Nephron (organoid): ENCODE measurements around the gene TMEM129.

ENCODE experiments used
- H3K27ac Mint-ChIP-seq, 3 experiments: 2 replicates each; pipeline ENCODE4 v1.8.0; 2020; ENCODE audit warnings: mixed read lengths in 3 of 3, mild to moderate bottlenecking in 2 of 3, moderate library complexity in 1 of 3
- H3K27me3 Mint-ChIP-seq: 2 replicates; pipeline ENCODE4 v1.8.0; 2021; ENCODE audit warnings: low read depth, mild to moderate bottlenecking, moderate library complexity, mixed read lengths
- H3K36me3 Mint-ChIP-seq: 2 replicates; pipeline ENCODE4 v1.8.0; 2020; ENCODE audit warnings: low read depth, mixed read lengths
- H3K4me1 Mint-ChIP-seq: 2 replicates; pipeline ENCODE4 v1.8.0; 2020; ENCODE audit warnings: mixed read lengths
- H3K4me3 Mint-ChIP-seq, 3 experiments: 2 replicates each; pipeline ENCODE4 v1.8.0; 2020; ENCODE audit warnings: mild to moderate bottlenecking in 3 of 3, mixed read lengths in 3 of 3, moderate library complexity in 2 of 3
- H3K9me3 Mint-ChIP-seq: 2 replicates; pipeline ENCODE4 v1.8.0; 2020; ENCODE audit warnings: mixed read lengths
- TF ChIP-seq, protein P1 (sequence below), 3 experiments: fragments of 200-600 bp; sonication (generic); IDR thresholded peaks; one replicate each; pipeline ENCODE4 v1.5.0; 2021; ENCODE audit warnings: antibody characterized with exemption in 3 of 3; ENCODE audit not compliant: unreplicated experiment in 3 of 3

The TMEM129 gene

GRCh38 chr4:1759818-1760223 lies 38.7 kb upstream of the TMEM129 start:
- Mint-ChIP-seq H3K27me3 (peaks cover 10% of the 10 kb centered on the region), H3K36me3 (no peaks in the 10 kb centered on the region), H3K27ac (peak overlapping the region in 1 of 3 experiments; percentile 50), H3K4me1 (no peaks in the 10 kb centered on the region), H3K9me3 (no peaks in the 10 kb centered on the region), H3K4me3 (no peak overlapping the region)
- TF ChIP-seq, protein P1, sequence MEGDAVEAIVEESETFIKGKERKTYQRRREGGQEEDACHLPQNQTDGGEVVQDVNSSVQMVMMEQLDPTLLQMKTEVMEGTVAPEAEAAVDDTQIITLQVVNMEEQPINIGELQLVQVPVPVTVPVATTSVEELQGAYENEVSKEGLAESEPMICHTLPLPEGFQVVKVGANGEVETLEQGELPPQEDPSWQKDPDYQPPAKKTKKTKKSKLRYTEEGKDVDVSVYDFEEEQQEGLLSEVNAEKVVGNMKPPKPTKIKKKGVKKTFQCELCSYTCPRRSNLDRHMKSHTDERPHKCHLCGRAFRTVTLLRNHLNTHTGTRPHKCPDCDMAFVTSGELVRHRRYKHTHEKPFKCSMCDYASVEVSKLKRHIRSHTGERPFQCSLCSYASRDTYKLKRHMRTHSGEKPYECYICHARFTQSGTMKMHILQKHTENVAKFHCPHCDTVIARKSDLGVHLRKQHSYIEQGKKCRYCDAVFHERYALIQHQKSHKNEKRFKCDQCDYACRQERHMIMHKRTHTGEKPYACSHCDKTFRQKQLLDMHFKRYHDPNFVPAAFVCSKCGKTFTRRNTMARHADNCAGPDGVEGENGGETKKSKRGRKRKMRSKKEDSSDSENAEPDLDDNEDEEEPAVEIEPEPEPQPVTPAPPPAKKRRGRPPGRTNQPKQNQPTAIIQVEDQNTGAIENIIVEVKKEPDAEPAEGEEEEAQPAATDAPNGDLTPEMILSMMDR (IDR thresholded peaks at IDR 0.05; ENCODE audit: unreplicated experiment in 3 of 3): no peak

- Mint-ChIP-seq H3K9me3 (no peaks in the 10 kb centered on the region), H3K36me3 (no peaks in the 10 kb centered on the region), H3K27me3 (peaks cover 8% of the 10 kb centered on the region), H3K4me1 (no peaks in the 10 kb centered on the region), H3K27ac (no peak overlapping the region), H3K4me3 (no peak overlapping the region)
- TF ChIP-seq, protein P1 (IDR thresholded peaks at IDR 0.05; ENCODE audit: unreplicated experiment in 3 of 3): no peak
These were observed 38.2 kb upstream of the TMEM129 start for GRCh38 chr4:1759170-1759817.

DNA sequence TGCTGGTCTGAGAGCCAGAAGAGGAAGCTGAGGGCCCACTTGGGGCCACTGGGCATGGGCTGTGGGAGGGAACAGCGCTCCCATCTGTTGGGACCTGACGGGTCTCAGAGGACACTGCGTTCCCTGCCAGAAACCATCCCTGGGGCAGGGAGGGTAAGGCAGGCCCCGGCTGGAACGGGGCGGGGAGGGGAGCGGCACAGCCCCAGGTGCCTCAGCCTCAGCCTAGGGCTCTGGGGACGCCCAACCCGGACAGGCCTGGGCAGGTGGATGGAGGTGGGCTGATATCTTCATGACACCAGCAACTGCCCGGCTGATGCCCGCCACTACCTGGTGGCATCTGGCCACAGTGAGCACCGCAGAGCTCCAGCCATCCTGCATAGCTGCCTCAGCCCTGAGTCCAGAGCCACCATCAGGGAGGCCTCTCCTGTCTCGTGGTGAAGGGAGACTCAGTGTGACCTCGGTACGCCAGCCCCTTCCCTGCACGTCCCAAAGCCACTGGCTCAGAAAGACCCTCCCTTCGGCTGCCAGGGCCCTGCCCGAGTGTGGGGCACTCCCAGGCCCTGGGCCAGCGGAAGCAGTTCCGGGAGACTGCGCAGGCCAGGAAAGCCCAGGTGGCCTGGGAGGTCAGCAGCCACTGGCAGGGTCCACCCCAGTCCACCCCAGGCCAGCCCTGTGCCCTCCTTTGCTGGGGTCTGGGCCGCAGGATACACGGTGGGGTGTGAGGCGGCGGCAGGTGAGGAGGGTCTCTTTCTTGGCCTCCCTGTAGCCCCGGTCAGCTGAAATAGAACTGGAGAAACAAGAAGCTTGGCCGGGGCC lies 37.4 kb upstream of the TMEM129 start:
- H3K4me3 Mint-ChIP-seq: no peak overlapping the region
- no peaks in the 10 kb centered on the region for H3K36me3 Mint-ChIP-seq
- no peak overlapping the region for H3K27ac Mint-ChIP-seq
- H3K27me3 Mint-ChIP-seq: peaks cover 8% of the 10 kb centered on the region
- TF ChIP-seq, protein P1 (IDR thresholded peaks at IDR 0.05; ENCODE audit: unreplicated experiment in 3 of 3): no peak
- H3K9me3 Mint-ChIP-seq: no peaks in the 10 kb centered on the region
- no peaks in the 10 kb centered on the region for H3K4me1 Mint-ChIP-seq

DNA sequence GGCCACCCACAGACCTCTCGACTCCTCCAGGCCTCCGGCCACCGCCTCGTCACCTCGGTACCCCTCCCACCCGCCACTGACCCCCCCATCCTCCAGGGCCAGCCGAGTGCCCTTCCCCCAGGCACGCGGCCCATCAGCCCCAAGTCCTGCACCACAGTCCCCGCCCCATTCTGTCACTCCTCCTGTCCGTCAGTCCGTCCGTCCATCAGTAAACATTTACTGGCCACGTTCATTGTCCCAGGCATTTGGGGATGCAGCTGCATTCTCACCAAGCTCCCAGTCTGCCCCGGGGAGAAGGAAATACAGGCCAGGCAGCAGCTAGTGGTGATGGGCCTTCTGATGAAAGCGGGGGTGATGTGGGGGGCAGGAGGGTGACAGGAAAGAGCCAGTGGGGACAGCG lies 36.7 kb upstream of the TMEM129 start:
- no peaks in the 10 kb centered on the region for H3K9me3 Mint-ChIP-seq
- peaks cover 8% of the 10 kb centered on the region for H3K27me3 Mint-ChIP-seq
- H3K4me1 Mint-ChIP-seq: no peaks in the 10 kb centered on the region
- no peaks in the 10 kb centered on the region for H3K36me3 Mint-ChIP-seq
- TF ChIP-seq, protein P1 (IDR thresholded peaks at IDR 0.05; ENCODE audit: unreplicated experiment in 3 of 3): no peak
- H3K27ac Mint-ChIP-seq: no peak overlapping the region
- H3K4me3 Mint-ChIP-seq: no peak overlapping the region

- Mint-ChIP-seq H3K27me3 (peaks cover 8% of the 10 kb centered on the region), H3K27ac (no peak overlapping the region), H3K4me1 (no peaks in the 10 kb centered on the region), H3K36me3 (no peaks in the 10 kb centered on the region), H3K9me3 (no peaks in the 10 kb centered on the region), H3K4me3 (no peak overlapping the region)
- TF ChIP-seq, protein P1 (IDR thresholded peaks at IDR 0.05; ENCODE audit: unreplicated experiment in 3 of 3): no peak
These were observed 36.0 kb upstream of the TMEM129 start for GRCh38 chr4:1756893-1757779.
